ENCODE data around the gene AGMAT. TPM values are rescaled to one million over a fixed set of nuclear protein-coding genes. Genes with fewer than 3 reads are reported as not detected.

AGMAT gene
- total and polyA plus RNA-seq, 2 of the 8 experiments (the other 6 are each of a cell fraction or from before 2014, with no cell fraction given) = 3.7 to 5.8 TPM

DNA sequence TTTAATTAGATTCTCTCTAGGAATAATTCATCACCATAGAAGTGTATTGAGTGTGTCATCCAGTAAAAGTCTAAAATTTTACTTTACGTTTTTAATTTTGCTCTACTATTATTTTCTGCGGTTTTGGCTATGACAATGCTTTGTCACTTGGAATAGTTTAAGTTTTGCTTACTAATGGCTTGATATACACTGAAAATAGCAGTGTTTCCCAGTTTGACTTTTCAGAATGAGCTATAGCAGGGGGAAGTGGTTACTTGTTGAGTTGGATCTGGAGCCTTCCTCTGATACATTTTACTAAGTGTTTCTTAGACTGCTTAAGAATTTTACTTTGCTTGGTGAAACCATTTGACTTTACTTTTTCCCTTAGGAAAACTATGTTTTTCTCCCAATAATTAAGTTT lies 53.2 kb downstream of the AGMAT start (continued):
- TF ChIP-seq EGR1 (IDR thresholded peaks at IDR 0.05; ENCODE audit: borderline replicate concordance, low read depth, low read length) = no peak
- TF ChIP-seq POU5F1 (IDR thresholded peaks at IDR 0.05; ENCODE audit: low read depth, low read length) = no peak
- TF ChIP-seq ZNF274 (IDR thresholded peaks at IDR 0.05; ENCODE audit: borderline replicate concordance, extremely low read depth, low read length) = no peak
- TF ChIP-seq KDM5A (IDR thresholded peaks at IDR 0.05; ENCODE audit: low read length) = no peak
- no peak for TF ChIP-seq KDM1A (IDR thresholded peaks at IDR 0.05; ENCODE audit: borderline replicate concordance, low read length)
- no peak for TF ChIP-seq RAD21 (IDR thresholded peaks at IDR 0.05 in 1 of 2, conservative IDR thresholded peaks at IDR 0.05 in 1 of 2; ENCODE audit: low read depth in 2 of 2, low read length in 2 of 2)
